HG03135 (cell line): ENCODE results near the gene CHAT.
A peak's percentile ranks its signal among the peaks of the same experiment; 100 is the strongest.

Experiments
- ATAC-seq: cut with Tn5 transposase; IDR thresholded peaks from one replicate; pipeline ENCODE4 v1.9.1; 2021; ENCODE audit warnings: mild to moderate bottlenecking, moderate library complexity; ENCODE audit not compliant: unreplicated experiment

Gene CHAT

GRCh38 chr10:49596836-49597235, 17.0 kb upstream of the CHAT start:
- no peak for ATAC-seq

- no peak for ATAC-seq
Observed at GRCh38 chr10:49597426-49598163, 16.2 kb upstream of the CHAT start.

DNA sequence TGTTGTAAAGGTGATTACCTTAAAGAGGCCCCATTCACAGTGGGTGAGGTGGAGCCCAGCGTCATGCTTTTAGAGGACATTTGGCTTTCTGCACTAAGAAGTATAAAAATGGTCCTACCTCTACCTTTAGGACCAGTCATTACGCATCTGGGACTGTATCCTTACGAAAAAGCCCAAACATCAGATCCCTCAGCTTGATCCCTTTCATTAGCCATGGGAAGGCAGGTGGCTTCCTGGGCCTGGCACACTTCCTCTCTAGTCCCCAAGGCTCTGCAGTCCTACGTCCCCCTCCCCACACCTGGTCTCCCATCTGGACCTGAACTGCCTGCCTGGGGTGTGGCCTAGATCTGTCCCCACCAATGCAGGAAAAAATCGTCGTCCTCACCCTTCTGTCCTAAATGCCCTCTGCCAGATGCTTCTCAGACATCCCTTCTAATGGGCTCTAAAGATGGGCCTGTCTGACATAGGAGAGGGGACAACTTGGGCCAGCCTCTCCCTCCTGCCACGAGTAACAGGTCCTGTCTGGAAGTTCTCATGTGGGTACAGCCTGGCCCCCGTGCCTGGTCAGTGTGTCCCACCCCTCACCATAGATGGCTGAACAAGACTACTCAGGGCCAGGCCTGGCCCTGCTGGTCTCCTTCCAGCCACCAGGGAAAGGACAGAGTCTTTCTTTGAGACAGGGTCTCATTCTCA, 15.5 kb upstream of the CHAT start:
- no peak for ATAC-seq

DNA sequence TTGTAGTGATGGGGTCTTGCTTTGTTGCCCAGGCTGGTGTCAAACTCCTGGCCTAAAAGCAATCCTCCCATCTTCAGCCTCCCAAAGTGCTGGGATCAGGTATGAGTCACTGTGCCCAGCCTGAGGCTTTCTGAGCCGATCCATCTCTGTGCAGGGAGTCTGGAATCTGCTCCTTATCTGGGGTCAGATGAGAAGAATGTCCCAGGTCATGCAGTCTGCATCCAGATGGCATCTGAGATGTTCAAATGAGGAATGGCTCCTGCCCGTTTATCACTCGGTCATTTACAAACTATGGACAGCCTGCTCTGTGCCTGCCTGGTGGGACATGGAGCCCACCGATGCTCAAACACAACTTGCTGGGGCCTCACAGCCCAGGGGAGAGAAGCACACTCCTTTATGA, 14.9 kb upstream of the CHAT start:
- ATAC-seq: no peak

- no peak for ATAC-seq
Observed at GRCh38 chr10:49599546-49599945, 14.3 kb upstream of the CHAT start.

GRCh38 chr10:49600046-49600445, 13.8 kb upstream of the CHAT start:
- no peak for ATAC-seq

GRCh38 chr10:49600781-49601400, 12.9 kb upstream of the CHAT start:
- no peak for ATAC-seq

DNA sequence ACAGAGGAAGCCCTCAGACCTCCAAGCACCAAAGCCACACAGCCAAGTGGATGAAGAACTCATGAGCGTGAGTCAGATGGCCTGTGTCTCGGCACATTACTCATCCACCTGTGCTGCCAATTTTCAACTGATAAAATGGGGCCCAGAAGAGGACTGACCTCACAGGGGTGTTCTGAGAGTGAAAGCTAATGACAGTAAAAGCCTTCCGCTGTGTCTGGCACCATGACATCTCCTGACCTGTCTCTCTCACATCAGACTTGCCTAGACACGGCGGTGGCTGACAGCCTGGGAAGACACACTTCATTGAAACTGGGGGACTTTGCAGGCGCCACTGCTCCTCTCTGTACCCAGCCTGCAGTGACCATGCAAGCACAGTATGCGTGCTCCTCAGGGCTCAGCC, 12.0 kb upstream of the CHAT start:
- no peak for ATAC-seq

DNA sequence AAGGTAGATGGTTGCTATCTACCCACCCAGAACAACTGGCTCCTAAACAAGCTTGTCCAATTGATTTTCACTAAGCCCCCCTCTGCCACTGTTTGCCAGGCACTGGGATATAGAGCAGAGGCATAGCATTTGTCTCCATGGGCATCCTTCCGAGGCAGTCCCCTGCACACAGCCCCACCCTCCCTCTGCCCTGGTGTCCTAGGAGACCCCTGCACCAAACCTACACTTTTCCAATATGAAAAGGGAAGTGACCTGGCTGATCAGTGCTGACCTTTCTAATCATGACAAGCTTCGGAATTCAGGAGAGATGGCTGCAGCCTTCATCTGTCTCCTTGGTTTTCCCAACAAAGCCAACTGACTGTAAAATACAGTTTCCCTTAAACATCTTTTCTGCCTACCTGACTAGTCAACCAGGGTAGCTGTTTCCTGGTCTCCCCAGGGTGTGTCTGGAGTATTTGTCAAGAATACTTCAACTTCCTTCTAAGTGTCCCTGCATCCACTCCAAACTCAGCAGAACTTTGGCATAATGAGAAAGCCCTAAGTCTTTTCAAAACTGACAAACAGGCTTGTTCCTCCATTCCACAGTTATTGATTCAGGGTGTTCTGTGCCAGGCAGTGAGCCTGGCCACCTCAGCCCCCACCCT, 11.3 kb upstream of the CHAT start:
- ATAC-seq: no peak

DNA sequence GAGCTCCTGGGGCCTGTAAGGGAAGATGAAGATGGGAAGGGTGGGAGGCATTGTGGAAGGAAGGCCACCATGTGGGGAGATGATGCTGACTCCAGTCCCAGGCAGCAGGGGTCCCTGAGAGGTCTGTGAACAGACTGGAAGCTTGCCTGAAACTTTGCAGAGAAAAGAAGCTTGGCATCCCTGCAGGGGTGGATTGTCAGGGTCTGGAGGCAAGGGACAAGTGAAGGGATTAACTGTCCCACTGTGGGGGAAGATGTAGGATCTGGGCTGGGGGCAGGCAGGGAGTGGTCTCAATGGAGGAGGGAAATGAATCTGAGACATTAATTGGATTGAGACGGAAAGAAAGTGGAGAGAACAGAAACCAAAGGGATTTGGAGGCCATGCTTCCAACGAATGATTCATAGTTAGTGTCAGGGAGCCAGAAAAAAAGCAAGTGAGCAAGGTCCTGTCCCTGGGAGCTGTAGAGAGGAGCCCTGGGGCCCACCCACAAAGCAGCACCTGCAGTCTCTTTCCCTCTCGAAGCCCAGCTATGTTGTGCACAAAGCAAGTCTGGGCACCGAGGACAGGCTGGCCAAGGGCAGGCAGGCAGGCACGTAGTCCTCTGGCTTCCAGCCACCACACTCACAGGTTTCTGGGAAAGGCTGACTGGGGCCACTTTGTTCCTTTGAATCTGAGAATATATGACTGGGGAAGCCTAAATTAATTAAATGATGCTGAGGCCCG, 8.5 kb upstream of the CHAT start:
- ATAC-seq: no peak

GRCh38 chr10:49605939-49606509, 7.8 kb upstream of the CHAT start:
- ATAC-seq: no peak

GRCh38 chr10:49606981-49607535, 6.8 kb upstream of the CHAT start:
- ATAC-seq: peak; percentile 76

GRCh38 chr10:49608166-49609005, 5.5 kb upstream of the CHAT start:
- ATAC-seq: no peak

DNA sequence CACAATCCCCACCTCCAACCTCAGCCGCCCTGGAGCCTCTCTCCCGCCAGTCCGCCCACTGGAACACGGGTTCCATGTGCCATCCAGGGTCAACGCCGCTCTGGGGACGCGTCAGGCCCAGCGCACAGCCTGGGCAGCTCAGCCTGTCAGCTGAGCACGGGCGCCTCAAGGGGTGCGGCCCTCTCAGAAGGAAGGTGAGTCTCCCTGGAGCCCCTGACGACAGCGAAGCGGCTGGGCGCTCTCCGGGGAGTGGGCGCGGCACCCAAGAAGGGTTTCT, 4.9 kb upstream of the CHAT start:
- ATAC-seq: no peak

- ATAC-seq: no peak
Observed at GRCh38 chr10:49609283-49610113, 4.3 kb upstream of the CHAT start.

DNA sequence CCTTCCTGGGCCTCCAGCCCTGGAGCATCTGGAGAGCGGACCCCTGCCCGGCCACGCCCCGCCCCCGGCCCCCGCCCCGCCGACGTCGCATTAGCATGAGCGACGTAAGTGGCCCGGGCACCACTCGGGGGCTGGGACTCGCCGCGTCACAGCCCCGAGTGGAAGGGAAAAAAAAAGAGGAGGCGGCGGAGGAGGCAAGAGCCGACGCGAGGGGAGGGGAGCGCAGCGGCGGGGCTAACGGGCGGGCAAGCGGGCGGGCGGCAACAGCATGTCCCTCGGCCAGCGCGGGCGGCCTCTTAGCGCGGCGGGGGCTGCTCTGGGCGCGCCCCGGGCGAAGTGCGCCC, 3.8 kb upstream of the CHAT start, which contains the start of gene SLC18A3:
Gene SLC18A3 (plus strand): TSS at position 197 of the 344 bp plus-strand sequence. CDS start 431 bp downstream, outside the sequence.
- ATAC-seq: no peak

GRCh38 chr10:49610458-49611165, 3.2 kb upstream of the CHAT start:
- no peak for ATAC-seq

GRCh38 chr10:49611166-49611815, 2.5 kb upstream of the CHAT start:
- no peak for ATAC-seq
